Measurements from ENCODE around the gene PALMD. TPM values are rescaled to one million over a fixed set of nuclear protein-coding genes. Genes with fewer than 3 reads are reported as not detected.
A peak's percentile ranks its signal among the peaks of the same experiment; 100 is the strongest.

Gene PALMD
- total RNA-seq, 4 donors from 2014 or later, result 17.8 to 64.3 (median 40.6) TPM

- Histone ChIP-seq H3K4me1 (no peaks in the 10 kb centered on the region), H3K4me3 (no peak overlapping the region), H3K27me3 (no peaks in the 10 kb centered on the region), H3K36me3 (no peaks in the 10 kb centered on the region), H3K9me3 (no peaks in the 10 kb centered on the region), H3K27ac (no peak overlapping the region)
- TF ChIP-seq CTCF (IDR thresholded peaks at IDR 0.05), result no peak
- no peak for TF ChIP-seq POLR2A (IDR thresholded peaks at IDR 0.05)
- DNase-seq, result no peak
- intact Hi-C loops (cut with DNase I; ENCODE audit: low total_unique reads), result no loop called here
Observed at GRCh38 chr1:99700020-99700419, 54.1 kb downstream of the PALMD start.

DNA sequence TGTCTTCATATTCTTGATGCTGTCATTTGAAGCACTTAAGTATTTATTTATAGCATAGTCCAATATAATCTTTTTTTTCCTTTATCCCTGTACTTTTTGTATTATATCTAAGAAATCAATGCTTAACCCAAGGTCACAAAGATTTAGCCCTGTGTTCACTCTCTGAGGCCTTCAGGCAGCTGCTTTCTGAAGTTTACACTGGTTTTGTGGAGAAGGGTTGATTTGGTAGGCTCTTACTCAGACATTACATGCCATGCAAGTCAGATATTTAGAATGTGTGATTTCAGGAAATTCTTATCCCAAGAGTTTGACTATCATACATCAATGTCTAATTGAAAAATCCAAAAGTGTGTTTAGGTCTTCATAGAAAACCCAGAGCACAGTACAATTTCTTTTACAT, 56.3 kb downstream of the PALMD start:
- intact Hi-C loops (cut with DNase I; ENCODE audit: low total_unique reads), result no loop called here

GRCh38 chr1:99704356-99704816, 58.5 kb downstream of the PALMD start:
- no peaks in the 10 kb centered on the region for H3K4me1 ChIP-seq

More for the DNA sequence above, 56.3 kb downstream of the PALMD start:
- TF ChIP-seq POLR2A (IDR thresholded peaks at IDR 0.05) (no peak), CTCF (IDR thresholded peaks at IDR 0.05) (no peak)
- no peak for DNase-seq
- no peaks in the 10 kb centered on the region for H3K4me1 ChIP-seq
- H3K27me3 ChIP-seq, result no peaks in the 10 kb centered on the region
- H3K4me3 ChIP-seq, result no peak overlapping the region
- no peaks in the 10 kb centered on the region for H3K36me3 ChIP-seq
- no peaks in the 10 kb centered on the region for H3K9me3 ChIP-seq
- no peak overlapping the region for H3K27ac ChIP-seq

DNA sequence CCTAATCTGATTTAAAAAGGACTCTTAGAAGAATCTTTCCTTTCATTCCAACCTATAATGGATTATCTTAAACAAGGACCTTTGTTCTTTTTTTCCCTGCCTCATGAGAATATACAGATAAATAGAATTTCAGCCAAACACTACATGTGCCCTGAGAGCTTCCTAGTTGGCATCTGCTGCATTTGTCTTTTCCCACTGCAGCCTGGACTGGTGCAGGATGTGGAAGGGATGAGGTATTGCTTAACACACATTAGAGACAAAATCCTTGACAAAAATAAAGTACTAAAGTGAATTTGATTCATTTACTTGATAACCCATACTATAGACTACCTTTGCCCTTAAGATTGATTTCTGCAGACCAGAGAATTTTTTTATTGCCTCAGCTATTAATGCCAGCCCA, 59.5 kb downstream of the PALMD start:
- Histone ChIP-seq H3K27ac (peak overlapping the region in 1 of 2 donors; percentile 24), H3K27me3 (no peaks in the 10 kb centered on the region), H3K9me3 (no peaks in the 10 kb centered on the region), H3K36me3 (no peaks in the 10 kb centered on the region), H3K4me3 (no peak overlapping the region), H3K4me1 (no peaks in the 10 kb centered on the region)
- TF ChIP-seq CTCF (IDR thresholded peaks at IDR 0.05) (no peak), POLR2A (IDR thresholded peaks at IDR 0.05) (no peak)
- no peak for DNase-seq
- intact Hi-C loops (cut with DNase I; ENCODE audit: low total_unique reads), result no loop called here

More at GRCh38 chr1:99704356-99704816, 58.5 kb downstream of the PALMD start:
- H3K9me3 ChIP-seq, result no peaks in the 10 kb centered on the region
- no peak overlapping the region for H3K27ac ChIP-seq
- no peak overlapping the region for H3K4me3 ChIP-seq
- H3K36me3 ChIP-seq, result no peaks in the 10 kb centered on the region
- no peak for DNase-seq
- H3K27me3 ChIP-seq, result no peaks in the 10 kb centered on the region
- intact Hi-C loops (cut with DNase I; ENCODE audit: low total_unique reads), result no loop called here
- TF ChIP-seq CTCF (IDR thresholded peaks at IDR 0.05), result no peak
- TF ChIP-seq POLR2A (IDR thresholded peaks at IDR 0.05), result no peak

DNA sequence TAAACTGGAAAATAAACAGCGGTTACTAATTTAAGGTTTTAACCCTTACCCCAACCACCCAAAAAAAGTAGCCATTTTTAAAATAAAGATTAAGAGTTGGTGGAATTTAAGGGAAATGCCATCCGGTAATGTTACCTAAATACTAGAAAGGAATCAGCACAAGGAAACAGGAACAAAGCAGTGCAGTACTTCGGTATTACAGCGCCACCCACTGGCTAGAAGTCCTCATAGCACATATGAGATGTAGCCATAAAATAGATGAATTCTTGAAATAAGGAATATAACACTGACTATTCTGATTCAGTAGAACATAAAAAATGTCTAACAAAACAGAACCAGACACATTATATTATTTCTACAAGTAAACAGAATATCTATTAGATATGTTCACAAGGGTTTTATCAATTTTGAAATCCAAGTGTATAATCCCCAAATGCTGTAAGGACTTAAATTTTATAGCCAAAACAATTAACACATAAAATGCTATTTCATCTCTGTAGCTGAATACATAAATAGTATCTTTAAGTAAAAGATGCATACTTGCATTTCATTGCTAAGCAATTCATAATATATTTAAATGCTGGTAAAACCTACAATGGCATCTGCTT, 61.7 kb downstream of the PALMD start:
- Histone ChIP-seq H3K9me3 (no peaks in the 10 kb centered on the region), H3K27ac (no peak overlapping the region), H3K27me3 (no peaks in the 10 kb centered on the region), H3K36me3 (no peaks in the 10 kb centered on the region), H3K4me1 (no peaks in the 10 kb centered on the region), H3K4me3 (no peak overlapping the region)
- TF ChIP-seq CTCF (IDR thresholded peaks at IDR 0.05) (peak; percentile 84 to 87 (median 86)), POLR2A (IDR thresholded peaks at IDR 0.05) (no peak)
- DNase-seq, result peak; percentile 54 to 77
- intact Hi-C loops (cut with DNase I; ENCODE audit: low total_unique reads), result no loop called here
